ENCODE measurements around the gene KIF26B. TPM values are rescaled to one million over a fixed set of nuclear protein-coding genes. Genes with fewer than 3 reads are reported as not detected.
"Not testable (repeated sequence)": the region's sequence is repeated elsewhere in the genome, so short reads cannot be mapped to it uniquely, and the experiment has no call there.

KIF26B gene
- polyA plus RNA-seq, 1 donor from 2014 or later: 6.3 TPM

DNA sequence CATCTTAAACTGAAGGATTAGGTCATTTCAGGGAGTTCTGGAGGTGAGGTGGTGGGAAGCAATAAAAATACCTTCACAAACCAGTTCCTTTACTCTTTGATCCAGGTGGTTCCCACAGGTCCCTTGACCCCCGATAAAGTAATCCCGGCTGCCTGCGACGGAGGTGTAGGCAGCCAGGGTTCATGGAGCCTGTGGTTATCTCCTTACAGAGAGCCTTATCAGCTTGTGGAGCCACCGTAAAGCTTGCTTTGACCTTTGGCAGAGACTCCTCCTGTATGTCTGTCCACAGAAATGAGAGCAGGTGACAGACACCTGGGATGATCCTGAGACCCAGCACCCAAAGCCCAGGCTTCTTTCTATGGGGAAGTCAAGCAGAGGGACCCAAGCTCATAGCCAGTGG is 243.4 kb downstream of the KIF26B start:
- Histone ChIP-seq H3K9ac (ENCODE audit: low read length) (no peak overlapping the region), H2AFZ (ENCODE audit: low read depth, low read length) (no peak overlapping the region), H3K4me3 (ENCODE audit: low read length) (no peak overlapping the region), H3K79me2 (replicated peaks; ENCODE audit: insufficient read depth, low read length) (no peaks in the 10 kb centered on the region), H3K36me3 (ENCODE audit: insufficient read depth, low read length) (no peaks in the 10 kb centered on the region), H3K27ac (ENCODE audit: low read length) (no peak overlapping the region), H3K9me2 (ENCODE audit: insufficient read depth, low read length) (no peaks in the 10 kb centered on the region), H3K9me3 (ENCODE audit: low read length) (no peaks in the 10 kb centered on the region), H4K20me1 (ENCODE audit: insufficient read depth) (no peaks in the 10 kb centered on the region), H3K27me3 (ENCODE audit: insufficient read depth, low read depth, low read length) (no peaks in the 10 kb centered on the region), H3K4me2 (ENCODE audit: low read length) (no peak overlapping the region), H3F3A (ENCODE audit: insufficient read depth, low read length, poor library complexity, severe bottlenecking) (no peaks in the 10 kb centered on the region)
- TF ChIP-seq SMC3 (conservative IDR thresholded peaks at IDR 0.05; ENCODE audit: poor library complexity): no peak
- no peak for TF ChIP-seq RAD21 (conservative IDR thresholded peaks at IDR 0.05)
- TF ChIP-seq POLR2AphosphoS5 (IDR thresholded peaks at IDR 0.05): no peak
- no peak for TF ChIP-seq TAF1 (IDR thresholded peaks at IDR 0.05; ENCODE audit: low read depth)
- TF ChIP-seq, protein P1, sequence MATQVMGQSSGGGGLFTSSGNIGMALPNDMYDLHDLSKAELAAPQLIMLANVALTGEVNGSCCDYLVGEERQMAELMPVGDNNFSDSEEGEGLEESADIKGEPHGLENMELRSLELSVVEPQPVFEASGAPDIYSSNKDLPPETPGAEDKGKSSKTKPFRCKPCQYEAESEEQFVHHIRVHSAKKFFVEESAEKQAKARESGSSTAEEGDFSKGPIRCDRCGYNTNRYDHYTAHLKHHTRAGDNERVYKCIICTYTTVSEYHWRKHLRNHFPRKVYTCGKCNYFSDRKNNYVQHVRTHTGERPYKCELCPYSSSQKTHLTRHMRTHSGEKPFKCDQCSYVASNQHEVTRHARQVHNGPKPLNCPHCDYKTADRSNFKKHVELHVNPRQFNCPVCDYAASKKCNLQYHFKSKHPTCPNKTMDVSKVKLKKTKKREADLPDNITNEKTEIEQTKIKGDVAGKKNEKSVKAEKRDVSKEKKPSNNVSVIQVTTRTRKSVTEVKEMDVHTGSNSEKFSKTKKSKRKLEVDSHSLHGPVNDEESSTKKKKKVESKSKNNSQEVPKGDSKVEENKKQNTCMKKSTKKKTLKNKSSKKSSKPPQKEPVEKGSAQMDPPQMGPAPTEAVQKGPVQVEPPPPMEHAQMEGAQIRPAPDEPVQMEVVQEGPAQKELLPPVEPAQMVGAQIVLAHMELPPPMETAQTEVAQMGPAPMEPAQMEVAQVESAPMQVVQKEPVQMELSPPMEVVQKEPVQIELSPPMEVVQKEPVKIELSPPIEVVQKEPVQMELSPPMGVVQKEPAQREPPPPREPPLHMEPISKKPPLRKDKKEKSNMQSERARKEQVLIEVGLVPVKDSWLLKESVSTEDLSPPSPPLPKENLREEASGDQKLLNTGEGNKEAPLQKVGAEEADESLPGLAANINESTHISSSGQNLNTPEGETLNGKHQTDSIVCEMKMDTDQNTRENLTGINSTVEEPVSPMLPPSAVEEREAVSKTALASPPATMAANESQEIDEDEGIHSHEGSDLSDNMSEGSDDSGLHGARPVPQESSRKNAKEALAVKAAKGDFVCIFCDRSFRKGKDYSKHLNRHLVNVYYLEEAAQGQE (IDR thresholded peaks at IDR 0.05; ENCODE audit: borderline replicate concordance): no peak
- TF ChIP-seq EP300 (conservative IDR thresholded peaks at IDR 0.05; ENCODE audit: poor library complexity, severe bottlenecking): no peak
- no peak for TF ChIP-seq EZH2 (IDR thresholded peaks at IDR 0.05; ENCODE audit: borderline replicate concordance, insufficient read depth, low read length, poor library complexity, severe bottlenecking)
- no peak for TF ChIP-seq MXI1 (conservative IDR thresholded peaks at IDR 0.05; ENCODE audit: poor library complexity, severe bottlenecking)
- TF ChIP-seq, protein P2, sequence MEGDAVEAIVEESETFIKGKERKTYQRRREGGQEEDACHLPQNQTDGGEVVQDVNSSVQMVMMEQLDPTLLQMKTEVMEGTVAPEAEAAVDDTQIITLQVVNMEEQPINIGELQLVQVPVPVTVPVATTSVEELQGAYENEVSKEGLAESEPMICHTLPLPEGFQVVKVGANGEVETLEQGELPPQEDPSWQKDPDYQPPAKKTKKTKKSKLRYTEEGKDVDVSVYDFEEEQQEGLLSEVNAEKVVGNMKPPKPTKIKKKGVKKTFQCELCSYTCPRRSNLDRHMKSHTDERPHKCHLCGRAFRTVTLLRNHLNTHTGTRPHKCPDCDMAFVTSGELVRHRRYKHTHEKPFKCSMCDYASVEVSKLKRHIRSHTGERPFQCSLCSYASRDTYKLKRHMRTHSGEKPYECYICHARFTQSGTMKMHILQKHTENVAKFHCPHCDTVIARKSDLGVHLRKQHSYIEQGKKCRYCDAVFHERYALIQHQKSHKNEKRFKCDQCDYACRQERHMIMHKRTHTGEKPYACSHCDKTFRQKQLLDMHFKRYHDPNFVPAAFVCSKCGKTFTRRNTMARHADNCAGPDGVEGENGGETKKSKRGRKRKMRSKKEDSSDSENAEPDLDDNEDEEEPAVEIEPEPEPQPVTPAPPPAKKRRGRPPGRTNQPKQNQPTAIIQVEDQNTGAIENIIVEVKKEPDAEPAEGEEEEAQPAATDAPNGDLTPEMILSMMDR (IDR thresholded peaks at IDR 0.05; ENCODE audit: poor library complexity, severe bottlenecking): no peak

DNA sequence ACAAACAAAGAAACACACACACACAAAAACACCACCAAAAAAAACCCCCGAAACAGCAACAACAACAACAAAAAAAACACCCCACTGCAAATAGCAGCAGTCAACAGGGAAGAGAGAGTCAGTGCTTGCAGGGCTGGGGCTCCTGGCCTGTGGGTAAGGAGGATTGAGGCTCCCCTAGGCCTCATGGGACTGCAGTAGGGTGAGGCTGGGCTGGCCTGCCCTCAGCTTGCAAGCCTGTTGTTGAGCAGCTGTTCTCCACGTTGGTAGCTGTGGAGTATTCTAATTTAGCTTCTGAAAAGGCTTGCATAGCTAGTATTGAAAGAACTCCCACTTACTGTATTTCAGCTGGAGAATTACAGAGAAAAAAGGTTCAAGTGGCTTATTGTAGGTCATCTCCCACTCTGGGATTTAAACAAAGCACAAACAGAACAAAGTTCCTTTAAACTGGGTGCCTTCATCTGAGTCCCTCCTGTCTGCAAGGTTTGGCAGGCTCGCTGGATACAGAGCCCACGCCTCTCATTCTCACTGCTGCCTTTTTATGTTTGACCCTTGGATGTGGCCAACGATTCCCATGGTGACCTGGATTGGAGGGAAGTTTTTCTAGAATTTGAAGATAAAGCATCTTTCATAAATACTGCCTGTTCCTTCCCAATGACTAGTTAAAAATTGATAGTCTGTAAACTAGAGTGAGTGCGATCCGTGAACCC is 247.2 kb downstream of the KIF26B start:
- Histone ChIP-seq H3K36me3 (ENCODE audit: insufficient read depth, low read length) (no peaks in the 10 kb centered on the region), H3K9me3 (ENCODE audit: low read length) (no peaks in the 10 kb centered on the region), H4K20me1 (ENCODE audit: insufficient read depth) (no peaks in the 10 kb centered on the region), H3K79me2 (replicated peaks; ENCODE audit: insufficient read depth, low read length) (no peaks in the 10 kb centered on the region), H3K27me3 (ENCODE audit: insufficient read depth, low read depth, low read length) (no peaks in the 10 kb centered on the region), H3K9me2 (ENCODE audit: insufficient read depth, low read length) (no peaks in the 10 kb centered on the region), H3K27ac (ENCODE audit: low read length) (no peak overlapping the region), H3K4me2 (ENCODE audit: low read length) (no peak overlapping the region), H3F3A (ENCODE audit: insufficient read depth, low read length, poor library complexity, severe bottlenecking) (no peaks in the 10 kb centered on the region), H2AFZ (ENCODE audit: low read depth, low read length) (no peak overlapping the region), H3K4me3 (ENCODE audit: low read length) (no peak overlapping the region), H3K9ac (ENCODE audit: low read length) (no peak overlapping the region)
- no peak for TF ChIP-seq SMC3 (conservative IDR thresholded peaks at IDR 0.05; ENCODE audit: poor library complexity)
- no peak for TF ChIP-seq POLR2AphosphoS5 (IDR thresholded peaks at IDR 0.05)
- no peak for TF ChIP-seq RAD21 (conservative IDR thresholded peaks at IDR 0.05)
- TF ChIP-seq, protein P2 (IDR thresholded peaks at IDR 0.05; ENCODE audit: poor library complexity, severe bottlenecking): no peak
- no peak for TF ChIP-seq EZH2 (IDR thresholded peaks at IDR 0.05; ENCODE audit: borderline replicate concordance, insufficient read depth, low read length, poor library complexity, severe bottlenecking)
- TF ChIP-seq TAF1 (IDR thresholded peaks at IDR 0.05; ENCODE audit: low read depth): no peak
- no peak for TF ChIP-seq EP300 (conservative IDR thresholded peaks at IDR 0.05; ENCODE audit: poor library complexity, severe bottlenecking)
- no peak for TF ChIP-seq MXI1 (conservative IDR thresholded peaks at IDR 0.05; ENCODE audit: poor library complexity, severe bottlenecking)
- TF ChIP-seq, protein P1 (IDR thresholded peaks at IDR 0.05; ENCODE audit: borderline replicate concordance): no peak

DNA sequence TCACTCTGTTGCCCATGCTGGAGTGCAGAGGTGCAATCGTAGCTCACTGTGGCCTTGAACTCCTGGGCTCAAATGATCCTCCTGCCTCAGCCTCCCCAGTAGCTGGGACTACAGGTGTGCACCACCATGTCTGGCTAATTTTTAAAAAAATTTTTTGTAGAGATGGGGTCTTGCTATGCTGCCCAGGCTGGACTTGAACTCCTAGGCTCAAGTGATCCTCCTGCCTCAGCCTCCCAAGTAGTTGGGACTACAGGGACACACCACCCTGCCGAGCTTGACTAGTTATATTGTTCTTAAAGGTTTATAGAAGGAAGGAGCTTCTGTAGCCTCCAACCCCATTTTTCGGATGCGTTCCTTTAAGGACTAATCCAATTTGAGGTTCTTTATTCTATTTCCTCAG is 248.2 kb downstream of the KIF26B start:
- not testable (repeated sequence) for H3K27me3 ChIP-seq (ENCODE audit: insufficient read depth, low read depth, low read length); H3K9me2 ChIP-seq (ENCODE audit: insufficient read depth, low read length); H3K36me3 ChIP-seq (ENCODE audit: insufficient read depth, low read length); H3K4me2 ChIP-seq (ENCODE audit: low read length); H3K4me3 ChIP-seq (ENCODE audit: low read length); H3K9me3 ChIP-seq (ENCODE audit: low read length); H3K9ac ChIP-seq (ENCODE audit: low read length); H3K79me2 ChIP-seq (replicated peaks; ENCODE audit: insufficient read depth, low read length); H2AFZ ChIP-seq (ENCODE audit: low read depth, low read length); H3K27ac ChIP-seq (ENCODE audit: low read length); H3F3A ChIP-seq (ENCODE audit: insufficient read depth, low read length, poor library complexity, severe bottlenecking); H4K20me1 ChIP-seq (ENCODE audit: insufficient read depth)

Measured in neural cell (in vitro differentiated cells).